Ecto neural progenitor cell (in vitro differentiated cells): Measurements from ENCODE around the gene LYSMD2.
A peak's percentile ranks its signal among the peaks of the same experiment; 100 is the strongest.

Source experiments
- DNase-seq: peaks from one replicate; pipeline ENCODE4 v3.0.0-alpha.2; 2018; ENCODE audit warnings: low spot score

The LYSMD2 gene

DNA sequence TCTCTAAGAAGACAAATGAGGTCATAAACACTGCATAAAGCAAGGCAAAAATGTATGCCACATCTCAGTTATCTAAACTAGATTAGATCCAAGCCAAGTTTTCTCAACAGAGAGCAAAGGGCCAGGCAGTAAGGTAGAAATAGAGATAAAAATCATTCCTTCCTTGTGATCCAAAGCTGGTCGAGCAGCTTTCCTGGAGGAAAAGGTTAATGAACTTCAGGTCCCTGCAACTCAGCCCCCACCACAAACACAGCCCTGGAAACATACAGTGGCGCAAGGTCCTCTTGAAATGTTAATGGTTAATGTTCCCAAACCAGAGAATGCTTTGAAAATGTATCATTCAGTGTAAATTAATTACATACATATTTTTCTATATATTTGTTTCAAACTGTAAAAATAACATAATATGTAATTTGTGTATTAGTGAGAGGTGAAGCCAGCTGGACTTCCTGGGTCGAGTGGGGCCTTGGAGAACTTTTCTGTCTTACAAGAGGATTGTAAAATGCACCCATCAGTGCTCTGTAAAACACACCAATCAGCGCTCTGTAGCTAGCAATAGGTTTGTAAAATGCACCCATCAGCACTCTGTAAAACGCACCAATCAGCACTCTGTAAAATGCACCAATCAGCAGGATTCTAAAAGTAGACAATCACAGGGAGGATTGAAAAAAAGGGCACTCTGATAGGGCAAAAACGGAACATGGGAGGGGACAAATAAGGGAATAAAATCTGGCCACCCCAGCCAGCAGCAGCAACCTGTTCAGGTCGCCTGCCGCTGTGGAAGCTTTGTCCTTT lies 17.1 kb downstream of the LYSMD2 start:
- DNase-seq, result no peak

DNA sequence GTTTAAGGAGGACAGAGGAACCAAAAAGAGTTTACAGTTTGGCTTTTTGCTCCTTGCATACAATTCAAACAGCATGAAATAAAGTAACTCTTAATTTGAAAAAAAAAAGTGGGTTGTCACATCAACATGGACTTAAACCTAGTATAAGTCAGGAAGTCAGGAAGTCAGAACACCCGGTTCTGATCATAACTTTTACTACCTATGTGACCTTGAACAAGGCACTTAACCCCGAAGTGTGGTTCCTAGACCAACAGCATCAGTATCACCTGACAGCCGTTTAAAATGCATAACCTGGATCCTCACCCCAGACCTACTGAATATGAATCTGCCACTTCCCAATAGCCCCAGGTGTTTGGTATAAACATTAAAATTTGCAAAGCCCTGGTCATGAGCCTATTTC lies 18.7 kb downstream of the LYSMD2 start:
- no peak for DNase-seq

DNA sequence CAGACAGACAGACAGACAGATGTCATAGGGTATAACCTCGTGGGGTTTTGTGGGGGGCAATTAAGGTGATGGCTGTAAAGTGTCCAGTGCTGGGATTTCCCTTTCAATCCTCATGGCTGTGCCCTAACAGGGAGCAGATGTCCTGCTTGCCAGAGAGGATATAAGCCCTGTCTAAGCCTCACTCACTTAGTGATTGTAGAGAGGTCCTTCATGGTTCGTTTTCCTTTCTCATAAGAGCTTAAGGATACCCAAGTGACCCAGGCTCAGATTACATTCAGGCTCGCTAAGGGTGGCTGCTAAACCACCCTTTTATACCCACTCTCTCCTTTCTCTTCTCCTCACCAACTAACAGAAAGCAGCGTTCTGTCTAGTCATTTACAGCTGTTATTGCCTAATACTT lies 19.2 kb downstream of the LYSMD2 start:
- DNase-seq, result no peak

DNA sequence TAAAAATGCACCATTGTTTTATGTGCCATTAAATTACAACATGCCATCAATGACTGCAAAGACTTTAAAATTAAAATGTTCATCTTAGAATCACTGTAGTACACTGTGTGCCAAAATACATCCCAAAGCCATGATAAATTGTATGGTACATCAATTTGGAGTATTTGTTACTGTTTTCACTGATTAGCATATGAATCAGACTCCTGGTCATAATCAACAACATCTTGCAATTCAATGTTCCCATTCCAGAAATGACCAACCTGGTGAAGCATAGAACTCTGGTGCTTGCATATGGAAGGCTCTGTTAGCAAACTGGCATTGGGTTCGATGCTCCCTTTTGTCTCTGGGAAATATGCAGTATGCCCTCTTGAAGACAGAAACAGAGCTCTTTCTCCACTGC lies 22.5 kb downstream of the LYSMD2 start:
- DNase-seq, result no peak

DNA sequence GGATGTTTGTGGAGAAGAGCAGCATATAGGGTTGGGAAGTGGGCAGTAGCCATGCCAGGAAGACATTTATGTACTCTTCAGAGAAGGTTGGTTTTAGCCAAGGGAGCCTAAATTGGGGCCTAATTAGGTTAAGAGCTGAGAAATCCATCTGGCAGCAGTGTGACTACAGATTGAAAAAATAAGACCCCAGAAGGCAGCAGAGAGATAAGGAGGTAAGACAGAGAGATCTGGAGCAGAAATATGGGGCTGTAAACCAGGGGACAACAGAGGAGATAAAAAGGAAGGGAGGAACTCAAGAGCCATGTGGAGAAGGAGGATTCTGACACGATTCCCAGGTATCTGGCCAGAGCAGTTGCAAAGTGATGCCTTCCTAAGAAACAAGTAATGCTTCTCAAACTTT lies 23.3 kb downstream of the LYSMD2 start:
- DNase-seq, result no peak

DNA sequence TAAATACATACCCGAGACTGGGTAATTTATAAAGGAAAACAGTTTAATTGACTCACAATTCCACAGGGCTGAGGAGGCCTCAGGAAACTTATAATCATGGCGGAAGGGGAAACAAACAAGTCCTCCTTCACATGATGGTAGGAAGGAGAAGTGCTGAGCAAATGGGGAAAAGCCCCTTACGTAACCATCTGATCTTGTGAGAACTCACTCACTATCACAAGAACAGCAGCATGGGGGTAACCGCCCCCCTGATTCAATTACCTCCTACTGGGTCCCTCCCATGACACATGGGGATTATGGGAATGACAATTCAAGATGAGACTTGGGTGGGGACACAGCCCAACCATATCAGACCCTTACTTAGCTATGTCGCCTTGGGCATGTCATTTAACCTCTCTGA lies 28.4 kb downstream of the LYSMD2 start:
- DNase-seq, result no peak

DNA sequence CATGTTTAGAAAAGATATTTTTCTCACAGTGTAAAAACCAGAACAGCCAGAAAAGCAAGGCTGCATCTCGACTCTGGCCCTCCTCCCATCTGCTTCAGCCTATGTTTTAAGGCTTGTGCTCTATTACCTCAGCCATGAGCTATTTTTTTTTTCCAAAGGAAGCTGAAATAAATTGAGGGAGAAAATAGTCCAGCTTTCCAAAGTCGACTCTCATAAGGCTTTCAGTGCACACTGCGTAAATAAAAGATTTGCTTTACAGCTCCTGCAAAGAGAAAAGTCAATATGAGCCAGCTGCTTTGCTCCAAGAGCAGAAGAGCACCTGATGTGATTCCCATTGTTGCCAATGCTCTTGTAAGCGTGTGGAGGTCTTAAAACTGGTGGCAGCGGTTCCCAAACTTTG lies 29.4 kb downstream of the LYSMD2 start:
- no peak for DNase-seq

DNA sequence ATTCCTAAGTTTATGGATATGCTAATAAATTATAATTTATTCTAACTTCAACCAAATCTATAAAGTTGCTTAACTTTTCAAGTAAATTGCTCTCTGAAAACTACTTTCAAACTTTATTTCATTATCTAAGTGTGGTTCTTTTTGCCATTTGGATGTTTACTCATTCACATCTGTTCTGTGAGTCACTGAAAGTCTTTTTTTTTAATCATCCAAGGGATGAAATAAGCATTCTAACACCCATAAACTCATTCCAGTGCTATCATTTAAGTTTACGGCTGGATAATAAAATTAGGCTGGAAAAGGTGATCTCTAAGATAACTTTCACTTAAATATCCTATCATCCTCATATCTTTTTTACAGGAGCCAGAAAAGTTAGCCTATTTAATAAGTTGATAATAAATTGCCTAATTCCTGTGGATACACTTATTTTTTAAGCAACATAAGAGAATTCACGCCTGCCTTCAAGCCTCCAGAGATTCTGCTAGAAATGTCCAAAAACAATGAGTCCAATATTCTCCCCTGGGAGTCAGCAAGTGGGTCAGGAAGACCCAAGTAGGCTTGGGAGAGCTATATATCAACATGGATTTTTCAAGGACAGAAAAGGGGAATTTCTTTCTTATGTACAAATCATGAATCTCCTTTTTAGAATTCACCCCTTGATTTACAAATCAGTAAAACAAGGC lies 30.4 kb downstream of the LYSMD2 start:
- no peak for DNase-seq

DNA sequence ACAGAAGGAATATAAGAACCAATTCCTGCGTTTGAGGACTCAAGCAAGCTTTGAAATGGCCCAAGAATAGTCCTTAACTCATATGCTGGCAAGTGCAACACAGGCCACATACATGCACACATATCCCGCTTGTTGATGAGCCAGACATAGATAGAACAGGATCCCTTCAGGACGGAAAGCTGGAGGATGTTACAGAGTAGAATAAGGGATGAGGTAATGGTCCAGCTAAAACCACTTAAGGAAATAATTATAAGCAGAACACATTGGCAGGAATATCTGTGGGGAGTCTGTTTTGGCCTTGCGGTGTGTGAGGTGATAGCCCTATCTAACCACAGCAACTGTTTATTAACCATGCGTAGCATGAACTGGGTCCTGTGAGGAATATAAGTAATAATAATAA lies 31.2 kb downstream of the LYSMD2 start:
- DNase-seq, result no peak

DNA sequence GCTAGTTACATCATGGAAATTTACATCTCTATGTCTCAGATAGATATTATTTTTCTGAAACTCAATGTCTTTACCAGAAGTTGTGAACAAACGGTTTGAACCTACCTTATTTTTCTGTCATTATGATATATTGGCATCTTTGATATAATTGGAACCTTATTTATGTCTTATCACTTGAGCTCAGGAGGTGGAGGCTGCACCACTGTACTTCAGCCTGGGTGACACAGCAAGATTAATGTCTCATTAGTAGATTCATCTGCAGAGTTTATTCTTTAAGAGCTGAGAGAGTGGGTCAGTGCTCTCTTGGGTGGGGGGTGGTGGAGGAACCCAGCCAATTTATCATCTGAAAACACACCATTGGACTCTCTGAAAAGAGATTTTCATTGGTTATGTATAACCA lies 34.7 kb downstream of the LYSMD2 start:
- no peak for DNase-seq

DNA sequence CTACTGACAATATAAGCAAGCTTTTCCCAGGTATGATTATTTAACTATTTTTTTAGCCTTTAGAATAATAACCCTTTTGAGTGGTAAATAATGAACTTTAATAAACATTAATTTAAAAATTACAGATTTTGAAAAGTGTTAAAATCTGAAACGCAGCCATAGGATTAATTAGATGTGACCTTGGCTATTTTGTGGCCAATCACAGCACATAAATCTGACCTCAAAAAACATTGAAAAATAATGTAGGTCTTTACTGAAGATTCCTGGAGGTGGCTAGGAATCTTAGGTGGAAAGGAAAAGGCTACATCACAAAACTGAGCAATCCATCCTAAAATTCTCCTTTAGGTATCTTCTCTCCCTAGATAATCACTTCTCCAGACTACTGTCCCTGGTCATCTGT lies 38.1 kb downstream of the LYSMD2 start:
- DNase-seq, result no peak

DNA sequence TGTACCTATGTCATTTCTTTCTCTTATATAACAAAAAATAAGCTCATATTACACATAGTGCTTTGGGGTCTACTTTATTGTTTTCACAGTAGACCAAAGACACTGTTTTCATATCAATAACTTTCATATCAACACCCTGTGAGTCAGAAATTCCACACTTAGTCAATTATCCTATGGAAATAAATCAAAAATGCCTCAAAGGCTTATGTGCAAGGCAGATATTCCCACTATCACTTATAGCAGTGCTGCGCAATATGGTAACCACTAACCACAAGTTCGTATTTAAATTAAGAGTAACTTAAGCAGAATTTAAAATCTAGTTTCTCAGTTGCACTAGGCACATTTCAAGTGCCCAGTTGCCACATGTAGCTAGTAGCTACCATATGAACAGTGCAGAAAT lies 40.3 kb downstream of the LYSMD2 start:
- DNase-seq, result no peak

DNA sequence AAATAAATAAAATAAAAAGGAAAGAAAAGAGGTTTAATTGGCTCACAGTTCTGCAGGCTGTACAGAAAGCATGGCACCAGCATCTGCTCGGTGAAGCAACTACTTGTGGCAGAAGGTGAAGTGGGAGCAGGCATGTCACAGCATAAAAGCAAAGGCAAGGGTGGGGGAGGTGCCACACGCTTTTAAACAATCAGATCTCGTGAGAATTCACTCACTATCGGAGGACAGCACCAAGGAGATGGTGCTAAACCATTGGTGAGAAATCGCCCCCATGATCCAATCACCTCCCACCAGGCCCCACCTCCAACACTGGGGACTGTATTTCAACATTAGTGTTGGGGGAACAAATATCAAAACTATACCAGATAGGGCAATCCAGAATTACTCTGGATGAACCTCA lies 40.9 kb downstream of the LYSMD2 start:
- no peak for DNase-seq

DNA sequence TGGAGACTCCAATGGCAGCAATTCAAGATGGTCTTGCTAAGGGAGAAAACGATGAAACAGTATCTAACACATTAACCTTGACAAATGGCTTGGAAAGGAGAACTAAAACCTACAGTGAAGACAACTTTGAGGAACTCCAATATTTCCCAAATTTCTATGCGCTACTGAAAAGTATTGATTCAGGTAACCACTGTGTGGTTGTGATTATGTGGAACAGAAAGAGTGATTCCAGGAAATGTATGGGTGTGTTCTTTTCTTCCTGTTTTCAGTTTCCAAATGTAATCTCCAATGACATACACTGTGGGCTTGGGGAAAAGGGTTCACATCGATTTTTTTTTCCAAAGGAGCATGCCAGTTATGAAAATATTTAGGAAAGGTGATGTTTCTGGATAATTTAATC lies 45.3 kb downstream of the LYSMD2 start:
- no peak for DNase-seq

DNA sequence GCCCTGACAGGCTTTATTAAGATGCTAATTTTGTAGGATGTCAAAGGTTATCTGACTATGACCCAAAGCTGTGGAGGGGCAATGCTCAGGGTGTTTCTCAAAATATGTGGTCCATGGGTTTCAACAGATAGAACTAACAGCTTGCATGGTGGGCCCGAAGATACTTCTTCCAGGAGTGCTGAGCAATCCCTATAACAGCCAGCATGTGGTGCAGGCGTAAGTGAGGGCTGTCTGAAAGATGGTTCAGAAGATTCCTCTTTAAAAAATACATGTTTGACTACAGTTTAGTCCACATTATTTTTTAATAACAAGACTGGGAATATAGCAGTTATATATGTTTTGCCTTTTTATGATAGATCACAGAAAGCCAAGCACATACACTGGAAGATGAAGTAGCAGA lies 48.6 kb downstream of the LYSMD2 start:
- DNase-seq, result no peak

DNA sequence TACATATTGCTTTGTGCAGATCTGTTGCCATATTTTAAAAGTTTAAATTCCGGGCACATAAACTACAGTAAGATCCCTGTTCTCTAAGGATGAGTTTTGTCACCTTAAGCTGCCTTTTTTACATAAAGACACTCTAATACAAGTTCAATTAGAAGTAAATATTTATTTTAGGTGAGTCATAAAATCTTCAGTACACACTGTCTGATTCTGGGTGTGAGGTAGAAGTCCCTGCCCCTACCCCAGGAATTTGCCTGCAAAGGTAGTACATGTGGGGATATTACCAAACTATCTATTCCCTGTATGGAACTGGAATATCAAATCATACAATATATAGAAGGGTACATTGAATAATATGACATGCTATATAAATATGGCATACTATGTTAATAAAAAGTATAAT lies 49.9 kb downstream of the LYSMD2 start:
- no peak for DNase-seq

DNA sequence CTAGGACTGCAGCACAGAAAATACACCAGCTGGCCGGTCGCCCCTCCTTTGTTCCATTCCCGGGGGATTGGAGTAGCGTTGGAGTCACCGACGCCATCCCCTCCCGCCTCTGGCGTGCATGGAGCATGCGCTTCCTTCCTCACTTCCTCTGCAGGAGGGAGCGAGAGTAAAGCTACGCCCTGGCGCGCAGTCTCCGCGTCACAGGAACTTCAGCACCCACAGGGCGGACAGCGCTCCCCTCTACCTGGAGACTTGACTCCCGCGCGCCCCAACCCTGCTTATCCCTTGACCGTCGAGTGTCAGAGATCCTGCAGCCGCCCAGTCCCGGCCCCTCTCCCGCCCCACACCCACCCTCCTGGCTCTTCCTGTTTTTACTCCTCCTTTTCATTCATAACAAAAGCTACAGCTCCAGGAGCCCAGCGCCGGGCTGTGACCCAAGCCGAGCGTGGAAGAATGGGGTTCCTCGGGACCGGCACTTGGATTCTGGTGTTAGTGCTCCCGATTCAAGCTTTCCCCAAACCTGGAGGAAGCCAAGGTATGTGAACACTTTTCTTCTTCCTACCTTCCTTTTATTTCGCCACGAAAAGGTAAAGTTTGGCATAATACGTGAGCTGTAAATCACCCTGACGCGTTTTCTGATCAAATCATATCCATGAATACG lies 56.0 kb downstream of the LYSMD2 start, which contains the start of gene SCG3:
Gene SCG3, plus strand, starts transcription at position 201 of the 661 bp plus-strand sequence. Its CDS starts 253 bp downstream, at position 454.
- DNase-seq, result peak; percentile 94

DNA sequence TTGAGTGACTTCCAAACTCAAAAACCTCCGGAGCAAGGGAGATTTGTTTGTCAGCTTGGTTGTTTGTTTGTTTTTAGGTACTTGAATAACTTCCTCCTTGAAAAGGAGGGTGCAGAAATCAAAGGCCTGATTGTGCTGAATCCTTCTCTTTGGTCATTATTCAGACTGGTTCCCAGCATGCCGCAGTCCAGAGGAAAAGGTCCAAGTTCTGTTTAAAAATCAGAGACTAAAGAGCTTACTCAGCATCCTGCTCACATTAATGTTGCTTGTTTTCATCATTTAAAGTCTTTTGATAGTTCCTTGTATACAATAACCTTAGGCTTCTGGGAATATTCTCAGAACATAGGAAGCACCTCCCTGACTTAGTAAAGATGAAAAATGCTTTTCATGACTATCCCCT lies 57.1 kb downstream of the LYSMD2 start:
- no peak for DNase-seq

DNA sequence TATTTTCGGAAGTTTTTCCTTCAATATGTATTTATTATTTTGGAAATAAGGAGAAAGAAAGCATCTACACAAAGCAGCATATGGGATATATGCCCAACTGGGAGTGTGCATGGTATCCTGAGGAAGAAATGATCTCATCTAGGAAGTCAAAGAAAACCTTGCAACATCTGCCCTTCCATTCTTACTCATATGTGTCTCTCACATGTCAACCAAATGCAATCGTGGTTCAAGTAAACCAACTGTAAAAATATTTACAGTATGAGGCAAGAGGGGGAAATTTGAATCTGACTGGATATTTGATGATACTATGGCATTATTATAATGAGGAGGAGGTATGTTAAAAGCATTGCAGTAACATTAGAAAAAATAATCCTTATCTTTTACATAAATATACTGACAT lies 59.4 kb downstream of the LYSMD2 start:
- DNase-seq, result no peak

DNA sequence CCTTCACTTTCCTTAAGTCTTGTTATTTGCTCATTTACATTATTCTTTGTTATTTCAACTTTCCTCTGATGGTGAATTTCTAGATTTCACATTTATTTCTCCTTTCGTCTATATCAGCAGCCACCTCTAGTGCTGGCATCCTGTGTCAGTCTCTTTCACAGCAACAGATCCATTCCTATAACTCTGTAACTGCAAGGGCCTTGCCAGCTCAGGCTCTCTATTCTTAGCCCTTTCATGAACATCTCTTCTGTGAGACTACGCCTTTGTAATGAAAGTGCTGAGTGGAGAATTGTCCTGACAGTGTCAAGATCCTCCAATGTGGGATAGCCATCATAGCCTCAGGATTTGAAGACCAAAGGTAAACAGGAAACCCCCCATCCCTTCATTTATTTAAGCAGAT lies 60.0 kb downstream of the LYSMD2 start:
- DNase-seq, result no peak

DNA sequence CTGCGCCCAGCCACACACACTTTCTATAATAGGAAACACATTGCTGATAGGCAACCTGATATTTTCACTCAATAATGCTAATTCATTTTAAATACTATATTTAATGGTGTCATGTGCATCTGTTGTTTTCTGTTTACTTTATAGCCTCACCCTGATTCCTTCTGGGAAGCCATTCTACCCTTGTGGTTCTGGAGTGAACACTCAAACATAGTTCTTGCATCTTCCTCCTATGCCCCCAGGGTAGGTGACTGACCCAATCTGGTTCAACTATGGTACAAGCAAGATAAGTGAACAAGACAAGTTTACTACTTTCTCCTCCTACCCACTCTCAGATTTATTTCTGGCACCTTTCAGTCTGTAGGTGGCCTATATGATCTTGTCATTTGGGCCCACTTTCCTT lies 60.4 kb downstream of the LYSMD2 start:
- DNase-seq, result no peak

DNA sequence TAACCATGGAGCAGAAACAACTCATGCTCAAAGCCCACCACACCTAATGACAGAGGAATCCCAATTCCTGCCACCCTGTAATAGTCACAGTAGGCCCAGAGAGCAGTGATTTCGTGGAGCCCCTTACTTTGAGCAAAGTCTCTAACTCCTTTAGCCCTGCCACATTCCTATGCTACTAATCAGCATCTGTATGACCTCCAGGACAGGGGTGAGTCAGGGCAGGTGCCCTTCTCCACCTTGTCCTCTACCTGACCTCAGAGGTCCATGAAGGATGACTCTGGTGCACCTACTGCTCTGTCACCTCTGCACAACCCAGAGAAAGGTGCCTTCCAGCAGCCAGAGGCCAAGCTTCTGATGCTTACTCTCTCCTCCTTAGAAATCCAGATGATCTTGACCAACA lies 62.2 kb downstream of the LYSMD2 start:
- DNase-seq, result no peak
